Stimulated activated CD4-positive, alpha-beta T cell treated with anti-CD3 and anti-CD28 coated beads, Interleukin-15, amount 100 ng/mL, for 24 hours (primary cell): ENCODE data around the gene ABCA1.
A peak's percentile ranks its signal among the peaks of the same experiment; 100 is the strongest.

Experiments used
- DNase-seq: peaks from one replicate; pipeline ENCODE4 v3.0.0-alpha.2; 2020

ABCA1 gene

DNA sequence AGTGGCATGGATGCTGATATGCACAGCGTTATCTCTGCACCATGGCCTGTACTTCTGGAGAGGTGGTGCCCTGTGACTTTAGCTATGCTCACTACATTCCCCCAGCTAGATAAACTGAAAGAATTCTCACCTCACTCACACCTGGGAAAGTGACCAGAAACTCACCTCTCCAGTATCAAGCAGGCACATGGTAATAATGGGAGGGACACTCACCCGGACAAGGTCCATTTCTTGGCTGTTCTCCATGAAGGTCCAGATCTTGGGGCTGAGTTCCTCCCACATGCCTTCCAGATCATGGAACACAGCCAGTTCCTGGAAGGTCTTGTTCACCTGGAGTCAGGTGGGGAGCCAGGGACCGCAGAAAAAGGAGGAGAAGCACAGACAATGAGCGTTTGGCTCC, 91.2 kb downstream of the ABCA1 start:
- DNase-seq, result no peak

GRCh38 chr9:104836235-104836634, 91.7 kb downstream of the ABCA1 start:
- no peak for DNase-seq

- no peak for DNase-seq
Observed at GRCh38 chr9:104835161-104835560, 92.8 kb downstream of the ABCA1 start.

DNA sequence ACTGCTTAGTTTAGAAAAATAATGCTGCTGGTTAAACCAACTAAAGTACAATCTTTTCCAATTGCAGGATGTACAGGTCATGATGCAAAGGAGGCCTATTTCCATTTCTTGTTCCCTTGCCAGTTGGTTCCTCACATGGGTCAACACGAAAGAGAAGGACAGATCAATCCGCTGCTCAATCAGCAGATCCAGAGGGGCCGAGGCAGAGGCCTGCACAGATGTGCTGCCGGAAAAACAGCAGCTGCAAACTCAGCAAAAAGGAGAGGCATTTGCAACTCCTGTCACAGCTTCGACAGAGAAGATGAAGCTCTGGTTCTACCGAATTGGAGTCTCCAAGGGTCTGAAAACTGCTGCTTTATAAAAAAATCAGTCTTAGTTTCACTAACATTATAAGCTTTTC, 94.3 kb downstream of the ABCA1 start:
- DNase-seq, result no peak

GRCh38 chr9:104831681-104832080, 96.3 kb downstream of the ABCA1 start:
- no peak for DNase-seq

GRCh38 chr9:104826911-104827310, 101.0 kb downstream of the ABCA1 start:
- no peak for DNase-seq

GRCh38 chr9:104826079-104826775, 101.7 kb downstream of the ABCA1 start:
- DNase-seq, result no peak

- DNase-seq, result no peak
Observed at GRCh38 chr9:104820336-104820735, 107.6 kb downstream of the ABCA1 start.

- no peak for DNase-seq
Observed at GRCh38 chr9:104819033-104819432, 108.9 kb downstream of the ABCA1 start.

DNA sequence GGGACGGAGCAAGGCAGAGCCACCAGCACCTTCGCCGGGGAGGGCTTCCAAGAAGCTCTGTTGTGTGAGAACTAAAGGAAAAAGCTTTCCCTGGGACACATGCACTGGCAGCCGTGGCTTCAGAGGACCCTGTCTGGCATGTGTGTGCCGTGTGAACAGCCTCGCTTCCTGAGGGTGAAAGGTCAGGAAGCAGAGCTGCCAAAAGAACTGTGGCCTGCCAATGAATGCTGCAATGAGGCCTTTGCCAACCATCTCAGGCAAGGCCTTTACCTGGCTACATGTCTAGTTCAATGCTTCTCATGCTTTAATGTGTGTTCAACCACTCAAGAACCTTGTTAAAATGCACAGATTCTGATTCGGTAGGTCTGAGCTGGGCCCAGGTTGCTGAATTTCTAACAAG, 110.5 kb downstream of the ABCA1 start:
- DNase-seq, result no peak

GRCh38 chr9:104815851-104816565, 111.9 kb downstream of the ABCA1 start:
- DNase-seq, result no peak

- no peak for DNase-seq
Observed at GRCh38 chr9:104810421-104811339, 117.3 kb downstream of the ABCA1 start.

DNA sequence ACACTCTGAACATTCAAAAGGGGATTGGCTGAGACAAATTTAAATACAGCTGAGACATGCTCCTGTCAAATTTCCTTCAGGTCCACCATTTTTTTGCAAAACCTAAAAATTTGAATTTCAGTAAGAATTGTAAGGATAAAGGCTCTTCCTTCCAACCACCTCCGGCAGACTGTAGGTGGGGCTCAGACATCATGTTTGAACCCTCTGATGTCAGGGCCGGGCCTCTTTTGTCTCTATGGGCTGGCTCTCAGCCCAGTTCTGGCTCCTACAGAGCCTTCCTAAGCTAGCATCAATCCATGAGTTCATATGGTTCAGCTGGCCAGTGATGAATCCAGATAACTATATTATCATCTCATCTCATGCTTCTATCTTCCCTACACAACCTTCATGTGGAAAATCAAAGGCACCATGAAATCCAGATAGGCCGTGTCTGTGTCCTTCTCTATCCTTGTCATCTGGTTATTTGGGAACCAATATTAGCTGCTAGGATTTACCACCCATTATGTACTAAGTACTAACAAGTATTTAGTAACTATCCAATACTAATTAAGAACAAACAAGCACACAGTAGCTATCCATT, 119.8 kb downstream of the ABCA1 start:
- DNase-seq, result no peak

DNA sequence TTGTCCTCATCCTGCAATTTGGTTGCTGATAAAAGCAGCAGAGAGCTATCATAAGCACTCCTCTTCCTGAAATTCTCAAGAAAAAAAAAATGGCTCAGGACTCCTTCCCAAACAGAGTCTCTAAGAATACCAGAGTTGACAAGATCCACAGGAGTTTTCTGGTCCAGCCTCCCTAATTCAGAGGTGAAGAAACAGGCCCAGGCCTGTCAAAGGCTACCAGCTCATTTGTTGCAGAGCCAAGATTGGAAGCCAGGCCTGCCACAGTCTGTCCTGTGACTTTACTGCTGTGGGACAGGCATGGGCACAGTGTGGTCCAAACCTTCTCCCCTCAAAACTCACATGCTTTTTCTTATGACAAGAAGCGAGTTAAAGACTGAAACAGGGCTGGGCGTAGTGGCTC, 122.5 kb downstream of the ABCA1 start:
- no peak for DNase-seq

DNA sequence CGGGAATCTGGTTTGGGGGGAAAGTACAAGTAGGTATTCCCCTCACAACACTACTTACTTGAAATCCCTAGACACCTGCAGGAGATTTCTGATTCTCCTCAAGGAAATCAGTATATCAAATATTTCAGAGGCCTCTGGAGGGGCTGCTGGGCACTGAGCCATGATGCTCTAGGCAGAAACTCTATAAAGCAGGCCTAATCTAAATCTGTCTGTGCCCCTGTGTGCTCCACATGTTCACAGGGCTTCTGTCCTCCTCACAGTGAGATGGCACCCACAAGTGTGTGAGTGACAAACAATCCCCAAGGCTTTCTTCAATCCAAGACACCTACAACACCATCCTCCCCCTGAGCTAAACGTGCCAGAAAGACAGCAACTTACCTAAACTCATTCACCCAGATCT, 125.0 kb downstream of the ABCA1 start:
- no peak for DNase-seq

DNA sequence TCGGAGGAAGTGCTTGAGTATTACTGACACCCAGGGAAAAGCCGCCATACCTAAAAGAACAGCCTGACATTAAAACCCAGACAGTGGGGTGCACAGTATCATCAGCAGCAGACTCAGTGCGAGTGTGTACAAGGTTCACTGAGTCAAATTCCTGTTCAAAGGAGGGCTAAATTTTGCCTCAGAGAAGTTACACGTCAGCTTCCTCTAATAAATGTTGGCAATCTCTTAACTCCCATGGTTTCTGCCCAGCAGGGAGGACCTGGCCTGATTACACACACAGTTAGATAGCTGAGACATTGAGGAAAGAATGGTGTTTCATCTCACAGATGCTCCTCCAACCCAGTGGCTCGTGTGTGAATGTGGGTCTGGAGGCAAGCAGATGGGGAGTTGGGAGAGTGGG, 125.8 kb downstream of the ABCA1 start:
- no peak for DNase-seq

DNA sequence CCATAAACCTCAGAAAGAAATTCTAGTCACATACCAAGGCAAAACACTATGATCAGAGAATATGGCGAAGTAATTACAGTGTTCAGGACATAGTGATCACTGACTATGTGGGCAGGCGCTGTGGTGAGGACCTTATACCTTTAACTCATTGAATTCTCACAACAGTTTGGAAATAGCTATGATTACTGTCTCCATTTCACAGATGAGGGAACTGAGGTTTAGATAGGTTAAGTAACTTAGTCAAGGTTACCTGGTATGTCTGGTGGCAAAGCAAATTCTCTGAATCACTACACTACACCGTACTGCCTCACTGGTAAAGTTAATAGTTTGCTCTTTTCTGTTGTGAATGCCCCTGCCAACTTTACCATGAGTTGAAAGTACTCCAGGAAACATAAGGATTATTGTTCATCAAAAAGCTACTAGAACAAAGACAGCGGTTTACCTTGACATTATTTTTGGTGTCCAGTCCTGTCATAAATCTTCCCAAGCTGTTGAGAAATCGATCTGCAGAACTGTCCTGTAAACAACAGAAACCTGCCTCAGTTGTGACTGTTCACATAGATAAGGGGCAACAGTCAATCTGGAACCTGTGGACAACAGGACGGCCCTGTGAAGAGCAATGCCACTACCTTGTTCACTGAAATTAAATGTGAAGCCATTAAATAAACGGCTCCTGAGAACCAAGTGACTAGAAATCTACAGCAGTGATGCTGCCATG, 127.7 kb downstream of the ABCA1 start:
- no peak for DNase-seq

DNA sequence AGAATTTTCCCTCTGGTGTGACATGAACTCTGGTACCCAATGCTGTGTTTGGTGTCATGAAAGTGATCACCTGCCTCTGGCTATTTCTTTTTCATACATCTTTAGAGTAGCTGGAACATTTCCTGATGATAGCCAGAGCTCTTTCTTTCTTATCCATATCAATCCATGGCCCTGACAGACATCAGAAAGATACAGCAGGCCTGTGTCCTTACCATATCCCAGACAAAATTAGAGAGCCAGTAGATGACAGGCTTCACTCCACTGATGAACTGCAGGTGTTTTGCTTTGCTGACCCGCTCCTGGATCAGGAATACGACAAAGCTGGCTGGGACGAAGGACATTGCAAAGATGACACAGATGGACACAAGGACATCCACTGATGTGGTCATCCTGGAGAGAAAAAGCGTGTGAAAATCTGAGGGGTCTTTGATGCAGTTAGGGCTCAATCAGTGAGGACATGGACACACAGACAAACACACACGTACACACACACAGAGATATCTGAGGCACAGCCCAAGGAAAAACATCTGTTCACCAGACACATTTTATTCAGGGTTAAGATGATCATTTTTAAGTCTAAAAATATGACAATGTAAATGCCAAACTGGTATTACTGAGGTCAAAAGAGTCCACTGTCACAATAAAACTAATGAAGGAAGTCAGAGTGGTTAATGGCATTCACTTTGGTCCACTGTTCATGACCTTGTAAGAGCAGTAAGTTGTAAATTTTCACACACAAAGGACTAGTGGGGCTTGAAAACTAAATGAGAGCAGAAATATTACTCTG, 129.6 kb downstream of the ABCA1 start:
- DNase-seq, result no peak

DNA sequence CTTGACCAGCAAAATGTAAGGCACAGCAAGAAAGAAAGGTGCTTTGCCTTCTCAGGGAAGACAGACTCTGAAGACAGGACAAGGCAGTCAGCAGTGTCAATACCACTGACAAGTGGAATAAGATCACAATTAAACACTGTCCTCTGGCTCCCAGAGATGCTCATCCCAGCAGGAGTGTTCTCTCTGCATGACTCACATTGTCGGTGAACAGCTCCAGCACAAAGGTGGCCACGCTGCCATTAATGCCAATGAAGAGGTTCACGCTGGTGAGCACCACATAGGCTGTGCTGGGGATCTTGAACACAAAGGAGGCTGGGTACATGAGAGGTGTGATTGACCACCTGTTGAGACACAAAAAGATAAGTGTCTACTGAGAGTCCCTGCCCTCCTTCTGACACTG, 132.1 kb downstream of the ABCA1 start:
- no peak for DNase-seq

- no peak for DNase-seq
Observed at GRCh38 chr9:104795082-104795481, 132.9 kb downstream of the ABCA1 start.

GRCh38 chr9:104794070-104794469, 133.9 kb downstream of the ABCA1 start:
- peak; percentile 35 for DNase-seq

GRCh38 chr9:104788251-104788650, 139.7 kb downstream of the ABCA1 start:
- DNase-seq, result no peak
